Measurements from ENCODE around the gene GJC1. TPM values are rescaled to one million over a fixed set of nuclear protein-coding genes. Genes with fewer than 3 reads are reported as not detected.

The GJC1 gene
- total and polyA plus RNA-seq, 2 of the 8 experiments (the other 6 are each of a cell fraction or from before 2014, with no cell fraction given), result 29.1 to 154 TPM

DNA sequence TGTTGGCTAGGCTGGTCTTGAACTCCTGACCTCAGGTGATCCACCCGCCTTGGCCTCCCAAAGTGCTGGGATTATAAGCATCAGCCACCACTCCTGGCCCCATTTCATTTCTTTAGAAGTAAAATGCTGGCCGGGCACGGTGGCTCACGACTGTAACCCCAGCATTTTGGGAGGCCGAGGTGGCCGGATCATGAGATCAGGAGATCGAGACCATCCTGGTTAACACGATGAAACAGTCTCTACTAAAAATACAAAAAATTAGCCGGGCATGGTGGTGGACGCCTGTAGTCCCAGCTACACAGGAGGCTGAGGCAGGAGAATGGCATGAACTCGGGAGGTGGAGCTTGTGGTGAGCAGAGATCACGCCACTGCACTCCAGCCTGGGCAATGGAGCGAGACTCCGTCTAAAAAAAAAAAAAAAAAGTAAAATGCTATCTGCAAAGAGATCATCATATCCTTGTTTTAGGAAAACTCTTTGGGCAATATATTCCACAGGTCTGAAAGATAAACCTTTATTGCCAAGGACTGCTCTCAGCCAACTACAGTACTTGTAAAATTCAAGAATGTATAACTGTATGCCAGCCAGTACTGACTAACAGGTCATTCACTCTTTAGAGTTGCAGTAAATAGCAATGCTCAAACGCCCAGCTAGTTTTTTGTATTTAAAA is 3.8 kb downstream of the GJC1 start:
- Histone ChIP-seq H3K23me2 (ENCODE audit: low read depth, low read length) (peaks cover 4% of the 10 kb centered on the region; the same call in 1 of the 2 replicates), H3K79me2 (ENCODE audit: control insufficient read depth in 1 of 2, insufficient read depth in 2 of 2, low read length in 2 of 2) (peaks cover 18 to 83% of the 10 kb centered on the region in 2 experiments), H3K4ac (replicated peaks; ENCODE audit: insufficient read length, low read depth, low read length) (no peak overlapping the region), H3K23ac (ENCODE audit: insufficient read length) (no peak overlapping the region), H2BK5ac (ENCODE audit: low read depth, low read length) (no peak overlapping the region), H3K4me2 (ENCODE audit: insufficient read depth in 1 of 2, low read depth in 2 of 2, low read length in 2 of 2) (no peak overlapping the region; a peak in 1 of 4 replicates), H4K20me1 (replicated peaks in 1 of 2; ENCODE audit: control insufficient read depth in 1 of 2, insufficient read depth in 2 of 2, low read length in 2 of 2) (peaks cover 5 to 7% of the 10 kb centered on the region in 2 experiments), H2BK120ac (replicated peaks; ENCODE audit: low read depth, low read length) (no peak overlapping the region), H4K8ac (ENCODE audit: extremely low read depth, insufficient read depth, low read length) (no peak overlapping the region), H3K9ac (replicated peaks in 1 of 4; ENCODE audit: extremely low read depth in 1 of 4, low read depth in 3 of 4, low read length in 3 of 4) (no peak overlapping the region), H3K27ac (ENCODE audit: low read depth, low read length) (no peak overlapping the region), H3K36me3 (ENCODE audit: control insufficient read depth in 2 of 4, insufficient read depth in 4 of 4, low read length in 3 of 4) (no peaks in the 10 kb centered on the region), H2BK20ac (ENCODE audit: low read length) (no peak overlapping the region), H4K5ac (ENCODE audit: insufficient read length, low read depth, low read length) (no peak overlapping the region), H3K18ac (ENCODE audit: extremely low read depth, low read length) (no peak overlapping the region), H2AK5ac (ENCODE audit: low read depth, low read length) (no peak overlapping the region), H2AFZ (ENCODE audit: low read length) (no peak overlapping the region), H3K9me3 (ENCODE audit: insufficient read depth in 2 of 2, low read depth in 1 of 2, low read length in 1 of 2) (no peaks in the 10 kb centered on the region), H3K27me3 (replicated peaks in 1 of 4; ENCODE audit: control insufficient read depth in 3 of 4, extremely low read depth in 1 of 4, insufficient read depth in 3 of 4, low read length in 3 of 4) (no peaks in the 10 kb centered on the region), H3K4me3 (ENCODE audit: extremely low read depth in 1 of 4, insufficient read depth in 2 of 4, low read depth in 3 of 4, low read length in 4 of 4) (no peak overlapping the region), H3K14ac (ENCODE audit: insufficient read length) (no peak overlapping the region), H2BK12ac (ENCODE audit: low read depth, low read length) (no peak overlapping the region), H3K56ac (replicated peaks; ENCODE audit: insufficient read length, low read depth, low read length) (no peak overlapping the region), H3K4me1 (replicated peaks in 1 of 4; ENCODE audit: control insufficient read depth in 3 of 4, insufficient read depth in 4 of 4, low read length in 3 of 4) (peaks cover 0 to 4% (median 3%) of the 10 kb centered on the region in 4 experiments; a peak in 3 of 7 replicates), H3K79me1 (ENCODE audit: low read depth, low read length) (no peaks in the 10 kb centered on the region), H4K91ac (replicated peaks; ENCODE audit: insufficient read length, low read length) (no peak overlapping the region), H2BK15ac (ENCODE audit: low read length) (no peak overlapping the region)
- DNase-seq (ENCODE audit: low read depth in 1 of 2, low spot score in 2 of 2) (no peak), FAIRE-seq (no peak)
- ChIA-PET POLR2A (ENCODE audit: partially characterized antibody) (interaction anchor here (0.6 to 1.7 kb wide), 19 partner anchors 8 to 187 kb away, joined by 3 to 7 read pairs (median 4); no protein-coding TSS in a partner anchor), CTCF (ENCODE audit: partially characterized antibody) (interaction anchor here (0.6 to 1.6 kb wide), 9 partner anchors 19 to 322 kb away, joined by 3 to 5 read pairs (median 3); no protein-coding TSS in a partner anchor)
- WGBS, 2 experiments (ENCODE audit: extremely low coverage in 1 of 2, insufficient coverage in 1 of 2, insufficient read length in 1 of 2, insufficient replicate concordance in 2 of 2, low coverage in 1 of 2, low lambda C conversion rate in 2 of 2, missing lambda C conversion rate in 1 of 2), result 94% methylated on average over 15 of the region's 15 CpGs; no CpG with 5 or more reads in 1 of the 2 experiments
- no peak for TF ChIP-seq SP2 (IDR thresholded peaks at IDR 0.05; ENCODE audit: low read length)
- TF ChIP-seq RFX5 (IDR thresholded peaks at IDR 0.05; ENCODE audit: borderline replicate concordance, low read depth, low read length), result no peak
- no peak for TF ChIP-seq JUND (IDR thresholded peaks at IDR 0.05; ENCODE audit: low read length)
- TF ChIP-seq CBX8 (IDR thresholded peaks at IDR 0.05; ENCODE audit: borderline replicate concordance, low read depth, low read length), result no peak
- no peak for TF ChIP-seq TCF12 (IDR thresholded peaks at IDR 0.05; ENCODE audit: low read depth, low read length)

Data from H1 (cell line).